Measurements from ENCODE around the gene RYR3.

The RYR3 gene

GRCh38 chr15:33662014-33662413 is 351.2 kb downstream of the RYR3 start:
- DNase-seq = no peak

- no peak for DNase-seq
Observed at GRCh38 chr15:33664947-33665346, 354.2 kb downstream of the RYR3 start.

GRCh38 chr15:33670567-33670966 is 359.8 kb downstream of the RYR3 start:
- DNase-seq = no peak

GRCh38 chr15:33671456-33671855 is 360.7 kb downstream of the RYR3 start:
- no peak for DNase-seq

- peak; percentile 28 for DNase-seq
Observed at GRCh38 chr15:33675246-33675645, 364.5 kb downstream of the RYR3 start.

GRCh38 chr15:33677238-33677830 is 366.6 kb downstream of the RYR3 start:
- no peak for DNase-seq

GRCh38 chr15:33678176-33678575 is 367.4 kb downstream of the RYR3 start:
- DNase-seq = no peak

GRCh38 chr15:33678602-33679001 is 367.8 kb downstream of the RYR3 start:
- DNase-seq = no peak

- no peak for DNase-seq
Observed at GRCh38 chr15:33679061-33679460, 368.3 kb downstream of the RYR3 start.

- DNase-seq = no peak
Observed at GRCh38 chr15:33680336-33680735, 369.6 kb downstream of the RYR3 start.

- DNase-seq = no peak
Observed at GRCh38 chr15:33693166-33693800, 382.5 kb downstream of the RYR3 start.

GRCh38 chr15:33698126-33698525 is 387.4 kb downstream of the RYR3 start:
- DNase-seq = no peak

GRCh38 chr15:33699145-33699544 is 388.4 kb downstream of the RYR3 start:
- no peak for DNase-seq

- no peak for DNase-seq
Observed at GRCh38 chr15:33699691-33700447, 389.1 kb downstream of the RYR3 start.

GRCh38 chr15:33700695-33701303 is 390.0 kb downstream of the RYR3 start:
- DNase-seq = peak; percentile 68

- no peak for DNase-seq
Observed at GRCh38 chr15:33701304-33701696, 390.5 kb downstream of the RYR3 start.

GRCh38 chr15:33706173-33706572 is 395.4 kb downstream of the RYR3 start:
- DNase-seq = no peak

- no peak for DNase-seq
Observed at GRCh38 chr15:33710748-33711147, 400.0 kb downstream of the RYR3 start.

- peak; percentile 66 for DNase-seq
Observed at GRCh38 chr15:33716025-33716424, 405.3 kb downstream of the RYR3 start.

- DNase-seq = no peak
Observed at GRCh38 chr15:33720952-33721351, 410.2 kb downstream of the RYR3 start.

- no peak for DNase-seq
Observed at GRCh38 chr15:33722005-33722672, 411.4 kb downstream of the RYR3 start.

GRCh38 chr15:33722673-33723015 is 411.9 kb downstream of the RYR3 start:
- no peak for DNase-seq

- DNase-seq = no peak
Observed at GRCh38 chr15:33724321-33725036, 413.7 kb downstream of the RYR3 start.
